Effector CD8-positive, alpha-beta T cell (primary cell): ENCODE results near the gene STARD6.
"Not testable (repeated sequence)": the region's sequence is repeated elsewhere in the genome, so short reads cannot be mapped to it uniquely, and the experiment has no call there.

Experiments used
- DNase-seq: peaks from one replicate; lab custom pipeline; 2025; lab: John Stamatoyannopoulos, UW

STARD6 gene

DNA sequence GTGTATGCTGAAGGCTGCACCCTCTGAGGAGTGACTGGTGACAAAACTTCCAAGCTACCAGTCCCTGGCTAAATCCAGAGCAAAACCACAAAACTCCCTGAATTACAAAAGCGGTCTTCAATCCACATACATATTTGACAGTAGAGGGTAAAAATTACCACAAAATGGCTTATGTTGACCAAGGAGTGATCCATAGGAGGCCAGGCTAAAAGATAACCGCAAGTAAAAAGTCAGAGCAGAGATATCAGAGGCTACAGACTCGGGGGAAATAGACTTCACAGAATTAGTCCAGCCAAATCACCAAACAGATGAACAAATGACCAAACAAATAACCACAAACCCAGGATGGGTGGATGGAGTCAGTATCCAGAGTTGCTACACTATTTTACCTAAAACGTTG lies 19.4 kb downstream of the STARD6 start:
- no peak for DNase-seq

GRCh38 chr18:54335638-54336173 lies 22.0 kb downstream of the STARD6 start:
- no peak for DNase-seq

DNA sequence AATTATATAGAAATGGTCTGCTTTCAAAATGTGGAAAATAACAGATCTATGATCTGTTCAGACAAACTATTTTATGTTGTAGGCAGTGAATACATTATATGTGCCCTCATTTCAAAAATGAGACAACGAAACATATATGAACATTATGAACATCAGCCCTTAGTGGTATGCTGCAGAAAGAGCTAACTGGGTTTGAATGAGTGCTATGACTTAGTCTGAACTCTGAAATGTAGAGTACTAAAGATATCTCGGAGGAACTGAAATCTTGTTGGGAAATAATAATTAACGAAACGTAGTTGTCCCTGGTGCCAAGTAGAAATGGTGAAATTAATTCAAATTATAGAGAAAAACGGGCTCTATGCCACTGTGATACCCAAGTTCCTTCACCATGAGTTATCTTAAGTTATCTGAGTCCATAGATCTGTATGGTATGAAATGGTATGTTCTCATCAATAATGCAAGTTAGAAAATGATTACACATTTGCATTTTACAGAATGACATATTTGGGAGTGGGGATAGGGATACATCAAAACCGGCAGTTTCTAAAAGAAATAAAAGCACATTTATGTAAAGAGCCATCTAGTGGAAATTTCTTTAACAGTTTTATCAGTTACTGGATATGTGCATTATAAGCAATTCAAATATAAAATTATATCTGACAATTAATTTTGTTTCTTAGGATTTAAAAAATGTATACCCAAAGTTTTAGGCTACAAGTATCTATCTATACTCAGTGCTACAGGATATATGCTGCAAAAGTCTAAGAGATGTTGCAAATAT lies 26.7 kb downstream of the STARD6 start:
- DNase-seq, result no peak

DNA sequence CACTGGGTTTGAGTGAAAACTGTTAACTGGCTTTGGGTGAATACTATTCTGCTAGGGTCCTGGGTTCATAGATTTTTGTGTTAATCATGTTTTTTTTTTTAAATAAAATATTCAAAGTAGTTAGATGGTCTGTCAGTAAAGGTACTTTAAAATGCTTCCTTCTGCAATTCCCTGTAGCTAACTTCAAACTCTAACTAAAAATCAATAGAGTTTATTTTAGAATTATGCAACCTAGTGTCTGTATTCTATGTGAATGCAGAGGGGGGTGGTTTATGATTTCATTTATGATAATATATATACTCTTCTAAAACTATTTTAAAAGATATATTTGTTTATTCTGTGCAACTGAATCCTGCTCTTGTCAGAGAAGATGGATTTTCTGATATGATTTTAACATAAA lies 27.9 kb downstream of the STARD6 start:
- no peak for DNase-seq

GRCh38 chr18:54327818-54328217 lies 29.8 kb downstream of the STARD6 start:
- DNase-seq, result no peak

- DNase-seq, result no peak
Observed at GRCh38 chr18:54323970-54324369, 33.7 kb downstream of the STARD6 start.

- DNase-seq, result no peak
Observed at GRCh38 chr18:54323561-54323960, 34.1 kb downstream of the STARD6 start.

GRCh38 chr18:54316071-54316820 lies 41.4 kb downstream of the STARD6 start:
- no peak for DNase-seq

DNA sequence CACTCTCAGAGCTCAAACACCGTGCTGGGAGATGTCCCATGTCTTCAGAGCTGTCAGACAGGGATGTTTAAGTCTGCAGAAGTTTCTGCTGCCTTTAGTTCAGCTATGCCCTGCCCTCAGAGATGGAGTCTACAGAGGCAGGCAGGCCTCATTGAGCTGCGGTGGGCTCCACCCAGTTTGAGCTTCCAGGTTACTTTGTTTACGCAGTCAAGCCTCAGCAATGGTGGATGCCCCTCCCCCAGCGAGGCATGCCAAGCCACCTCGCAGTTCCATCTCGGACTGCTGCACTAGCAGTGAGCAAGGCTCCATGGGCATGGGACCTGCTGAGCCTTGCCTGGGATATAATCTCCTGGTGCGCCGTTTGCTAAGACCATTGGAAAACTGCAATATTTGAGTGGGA lies 48.1 kb downstream of the STARD6 start:
- DNase-seq, result not testable (repeated sequence)

GRCh38 chr18:54303408-54303807 lies 54.2 kb downstream of the STARD6 start:
- no peak for DNase-seq

DNA sequence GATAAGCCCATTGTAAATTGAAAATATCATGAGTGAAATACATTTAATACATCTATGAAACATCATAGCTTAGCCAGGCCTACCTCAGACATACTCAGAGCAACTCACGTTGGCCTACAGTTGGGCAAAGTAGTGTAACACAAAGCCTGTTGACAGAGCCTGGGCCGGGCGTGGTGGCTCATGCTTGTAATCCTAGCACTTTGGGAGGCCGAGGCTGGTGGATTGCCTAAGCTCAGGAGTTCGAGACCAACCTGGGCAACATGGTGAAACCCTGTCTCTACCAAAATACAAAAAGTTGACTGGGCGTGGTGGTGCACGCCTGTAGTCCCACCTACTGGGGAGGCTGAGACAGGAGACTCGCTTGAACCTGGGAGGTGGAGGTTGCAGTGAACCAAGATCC lies 58.7 kb downstream of the STARD6 start:
- not testable (repeated sequence) for DNase-seq

DNA sequence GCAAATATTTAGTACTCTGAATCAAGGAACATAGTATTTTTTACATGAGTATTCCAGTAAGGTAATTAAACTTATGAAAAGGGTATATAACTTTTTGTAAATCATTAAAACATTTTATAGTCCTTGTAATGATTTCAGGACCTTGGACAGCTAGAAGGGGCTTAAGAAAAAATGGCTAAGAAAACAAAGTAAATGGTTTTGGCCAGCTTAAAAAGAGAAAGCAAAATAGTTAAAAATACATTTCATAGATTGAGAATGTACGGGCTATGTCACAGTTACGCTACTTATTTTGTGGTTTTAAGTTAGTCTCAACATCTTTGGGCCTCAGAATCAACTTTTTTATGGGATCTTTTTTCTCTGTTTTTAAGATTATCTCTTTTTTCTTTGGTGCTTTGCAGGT lies 61.6 kb downstream of the STARD6 start:
- no peak for DNase-seq

DNA sequence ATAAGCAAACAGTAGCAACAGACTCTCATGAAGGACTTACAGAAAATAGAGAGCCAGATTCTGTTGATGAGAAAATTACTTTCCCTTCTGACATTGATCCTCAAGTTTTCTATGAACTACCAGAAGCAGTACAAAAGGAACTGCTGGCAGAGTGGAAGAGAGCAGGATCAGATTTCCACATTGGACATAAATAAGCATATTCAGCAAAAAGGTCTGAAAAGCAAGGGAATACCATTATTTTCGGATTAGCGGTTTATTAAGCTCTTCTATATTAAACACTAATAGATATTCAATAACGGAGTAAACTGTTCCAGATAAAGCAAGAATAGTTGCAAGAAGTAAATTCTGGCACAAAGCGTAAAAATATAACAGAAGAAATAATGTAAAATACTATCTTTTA lies 63.4 kb downstream of the STARD6 start:
- DNase-seq, result no peak

DNA sequence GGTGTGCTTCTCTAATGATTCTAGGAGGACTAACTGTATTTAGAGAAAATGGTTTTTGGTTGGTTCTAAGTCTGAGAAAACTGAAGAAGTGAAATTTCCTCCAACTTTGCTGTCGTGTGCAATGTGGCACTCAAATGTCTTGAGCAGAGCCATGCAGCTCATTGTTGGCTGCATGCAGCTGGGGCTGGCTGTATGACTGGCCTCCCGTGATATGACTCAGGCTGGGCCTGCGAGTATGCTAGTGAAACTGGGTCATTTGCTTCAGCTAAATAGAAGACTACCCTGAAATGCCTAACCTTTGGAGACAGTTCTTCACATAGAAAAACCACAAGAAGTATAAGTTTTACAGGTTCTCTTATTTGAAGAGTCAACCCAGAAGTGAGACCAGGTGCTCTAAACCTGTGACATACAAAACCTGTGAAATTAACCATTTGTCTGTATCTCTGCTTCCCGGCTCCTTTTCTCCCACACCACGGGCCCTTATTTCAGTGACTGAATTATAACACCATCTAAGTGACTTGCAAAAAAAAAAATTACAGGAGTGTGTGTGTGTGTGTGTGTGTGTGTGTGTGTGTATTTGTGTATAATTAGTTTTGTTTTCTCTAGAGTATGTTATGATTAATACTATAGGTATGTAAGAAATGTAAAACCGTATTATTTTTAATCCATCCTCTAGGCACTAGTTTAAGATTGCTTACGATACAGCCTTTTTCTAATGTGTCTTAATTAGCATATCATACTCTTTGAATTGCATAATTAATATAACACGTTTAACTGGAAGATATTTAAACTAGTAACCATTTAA lies 72.5 kb downstream of the STARD6 start:
- DNase-seq, result no peak

GRCh38 chr18:54284535-54284934 lies 73.1 kb downstream of the STARD6 start:
- DNase-seq, result no peak

- no peak for DNase-seq
Observed at GRCh38 chr18:54280220-54280569, 77.5 kb downstream of the STARD6 start.

DNA sequence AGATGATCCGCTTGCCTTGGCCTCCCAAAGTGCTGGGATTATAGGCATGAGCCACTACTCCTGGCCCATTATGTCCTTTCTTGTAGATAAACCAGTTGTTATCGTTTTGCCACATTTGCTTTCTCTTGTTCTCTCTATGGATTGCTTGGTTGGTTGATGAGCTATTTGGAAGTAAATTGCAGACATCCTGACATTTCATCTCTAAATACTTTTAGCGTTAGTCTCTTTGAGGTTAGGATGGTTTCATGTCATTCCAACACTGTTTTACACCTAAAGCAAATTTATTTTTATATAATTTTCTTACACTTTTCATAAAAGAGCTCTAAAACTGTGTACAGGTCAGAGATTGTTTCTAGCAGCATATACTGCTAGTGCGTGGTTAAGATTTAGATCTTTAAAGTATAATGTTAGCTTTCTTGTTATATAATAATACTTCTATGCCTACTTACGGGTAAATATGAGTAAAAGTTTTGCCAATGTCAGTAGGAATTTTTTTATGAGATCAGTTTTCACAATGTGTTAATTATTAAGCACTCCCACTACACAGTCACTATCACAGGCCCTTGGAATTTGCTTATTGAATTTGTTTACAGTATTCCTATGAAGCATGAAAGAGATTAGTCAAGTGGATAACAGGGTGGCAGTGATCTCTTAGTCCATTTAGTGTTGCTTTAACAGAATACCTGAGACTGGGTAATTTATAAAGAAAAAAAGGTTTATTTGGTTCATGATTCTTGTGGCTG lies 78.0 kb downstream of the STARD6 start:
- no peak for DNase-seq

- no peak for DNase-seq
Observed at GRCh38 chr18:54278615-54279014, 79.0 kb downstream of the STARD6 start.

DNA sequence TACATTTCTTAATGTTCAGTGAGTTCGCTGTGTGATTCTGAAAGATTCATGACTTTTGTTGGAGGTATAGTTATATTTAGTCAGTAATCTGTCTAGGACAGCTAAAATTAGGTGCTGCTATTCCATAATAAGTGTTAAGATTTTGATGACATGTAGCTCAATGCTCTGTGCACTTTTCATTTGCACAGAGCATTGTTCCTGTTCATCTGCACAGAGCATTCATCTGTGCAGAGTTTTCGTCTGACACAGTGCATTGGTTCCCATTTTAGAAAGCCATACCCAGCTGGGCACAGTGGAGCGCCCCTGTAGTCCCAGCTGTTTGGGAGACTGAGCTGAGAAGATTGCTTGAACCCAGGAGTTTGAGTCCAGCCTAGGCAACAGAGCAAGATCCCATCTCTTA lies 79.8 kb downstream of the STARD6 start:
- DNase-seq, result no peak
